Left lobe of liver (tissue), 2 donors: ENCODE data around the gene VASP. TPM values are rescaled to one million over a fixed set of nuclear protein-coding genes. Genes with fewer than 3 reads are reported as not detected.

ENCODE experiments used
- ATAC-seq: fragments of 200-7000 bp; cut with Tn5 transposase; one replicate; pipeline ENCODE4 v1.9.1; 2020; ENCODE audit warnings: mild to moderate bottlenecking, moderate library complexity
- DNase-seq: peaks from one replicate; pipeline ENCODE4 v3.0.0-alpha.2; 2020; ENCODE audit warnings: low spot score
- total RNA-seq: library from RNA; stranded (reverse); gene quantifications from one replicate; pipeline ENCODE4 v1.2.1, GENCODE V29; 2021
- donor health status: DM: no; HTN: no; CAD: no; lungs with moderate emphysema.
- donor health status: DM: no; HTN: yes; CAD: no.

Gene VASP
- total RNA-seq, 1 donor from 2014 or later: 21.7 TPM

GRCh38 chr19:45547965-45548609, 40.8 kb downstream of the VASP start:
- ATAC-seq (no peak), DNase-seq (no peak)

DNA sequence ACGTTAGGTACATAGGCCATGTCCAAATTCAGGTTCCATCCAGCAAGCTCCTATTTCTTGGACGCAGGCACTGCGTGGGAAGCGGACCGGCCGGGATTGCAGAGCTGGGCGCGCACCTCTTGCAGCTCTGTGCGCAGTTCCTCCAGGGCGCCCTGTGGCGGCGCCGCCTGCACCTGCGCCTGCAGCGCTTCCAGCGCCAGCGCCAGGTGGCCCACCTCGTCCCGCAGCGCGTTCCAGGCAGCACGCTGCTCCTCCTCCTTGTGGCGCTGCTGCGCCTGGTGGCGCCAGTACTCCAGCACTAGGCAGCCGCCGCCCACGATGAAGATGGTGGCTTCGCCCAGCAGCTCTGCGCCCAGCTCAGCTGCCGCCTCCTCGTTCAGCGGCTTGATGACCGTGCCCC, 46.2 kb downstream of the VASP start:
- no peak for DNase-seq
- ATAC-seq: no peak

DNA sequence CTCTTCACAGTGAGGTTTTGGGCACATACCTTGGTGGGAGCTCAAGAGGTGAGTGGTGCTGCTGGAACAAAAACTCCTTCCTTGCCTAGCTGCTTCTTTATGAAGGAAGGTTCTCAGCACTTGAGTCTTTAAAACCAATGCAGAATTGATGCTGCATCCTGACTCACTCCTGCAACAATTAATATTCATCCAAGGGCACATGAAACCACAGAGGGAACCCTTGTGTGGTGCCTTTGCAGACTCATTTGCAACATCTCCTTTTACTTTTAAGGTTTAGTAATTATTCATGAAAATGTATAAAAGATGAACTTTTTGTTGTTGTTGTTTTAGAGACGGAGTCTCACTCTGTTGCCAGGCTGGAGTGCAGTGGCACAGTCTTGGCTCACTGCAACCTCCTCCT, 47.2 kb downstream of the VASP start:
- no peak for DNase-seq
- no peak for ATAC-seq

- DNase-seq (no peak), ATAC-seq (no peak)
Measured at GRCh38 chr19:45556835-45557234, 49.6 kb downstream of the VASP start.

DNA sequence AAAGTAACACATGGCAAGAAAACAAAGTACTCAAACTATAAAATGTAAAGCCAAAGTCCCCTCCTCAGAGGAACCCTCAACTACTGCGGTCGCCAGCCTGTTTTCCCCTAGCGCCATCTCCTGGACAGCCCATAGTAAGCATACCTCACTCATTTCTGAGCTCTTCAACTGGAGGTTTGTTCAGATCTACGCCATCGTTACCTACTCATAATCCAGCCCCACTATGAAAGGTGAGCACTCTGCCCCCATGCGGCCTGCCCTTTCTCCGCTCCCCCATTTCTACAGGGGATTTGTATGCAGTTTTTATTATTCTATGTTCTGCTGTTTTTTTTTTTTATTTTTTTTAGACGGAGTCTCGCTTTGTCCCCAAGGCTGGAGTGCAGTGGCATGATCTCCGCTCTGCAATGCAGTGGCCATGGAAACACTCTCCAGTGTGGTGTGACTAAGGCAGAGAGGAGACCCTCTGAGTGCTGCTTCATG, 51.2 kb downstream of the VASP start:
- peak; percentile 77 for ATAC-seq
- DNase-seq: no peak

- ATAC-seq: no peak
- no peak for DNase-seq
Measured at GRCh38 chr19:45560038-45560437, 52.8 kb downstream of the VASP start.

DNA sequence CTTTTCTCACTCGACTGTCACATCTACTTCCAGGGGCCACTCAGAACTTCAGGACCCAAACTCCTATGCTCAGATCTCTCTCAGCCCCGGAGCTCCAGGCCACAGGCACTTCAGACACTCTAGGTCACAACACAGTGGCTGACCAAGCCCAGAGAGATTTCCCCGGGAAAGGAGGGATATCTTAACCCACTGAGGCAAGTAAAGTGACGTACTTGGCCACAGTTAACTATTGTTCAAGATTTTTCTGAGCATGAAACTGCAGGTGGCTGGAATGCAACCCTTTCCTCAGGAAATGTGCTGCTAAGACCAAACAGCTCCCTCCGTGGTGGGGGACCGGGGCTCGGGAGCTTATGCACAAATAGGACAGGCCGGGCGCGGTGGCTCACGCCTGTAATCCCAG, 53.4 kb downstream of the VASP start:
- DNase-seq: no peak

DNA sequence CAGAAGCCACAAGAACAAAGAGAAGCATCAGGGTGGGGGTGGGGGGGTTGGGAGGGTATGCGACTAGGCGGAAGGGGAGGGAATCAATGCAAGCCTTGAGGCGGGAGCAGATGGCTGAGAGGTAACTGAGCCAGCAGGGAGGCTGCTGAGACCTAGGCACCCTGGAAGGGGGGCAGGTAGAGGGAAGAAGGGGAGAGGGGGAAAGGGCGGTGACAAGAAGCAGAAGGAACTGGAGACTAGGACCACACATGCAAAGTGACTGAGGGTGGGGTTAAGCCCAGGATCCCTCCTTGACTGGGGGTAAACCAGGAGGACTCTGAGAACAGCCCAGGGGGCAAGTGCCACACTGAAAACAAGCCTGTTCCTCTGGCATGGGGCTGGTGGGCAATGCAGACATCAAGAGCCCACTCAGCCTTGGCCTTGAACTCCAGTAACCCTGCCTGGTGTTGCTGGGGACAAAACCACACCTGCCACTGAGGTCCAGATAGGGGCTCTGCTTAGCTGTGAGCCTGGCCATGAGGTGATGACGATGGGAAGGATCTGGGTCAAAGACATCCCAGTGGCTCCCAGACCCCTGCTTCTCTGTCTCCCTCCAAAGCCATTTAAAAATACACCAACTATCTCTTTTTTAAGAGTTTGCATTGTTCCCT, 57.0 kb downstream of the VASP start:
- no peak for ATAC-seq
- no peak for DNase-seq

More for the DNA sequence above, 53.4 kb downstream of the VASP start:
- no peak for ATAC-seq

DNA sequence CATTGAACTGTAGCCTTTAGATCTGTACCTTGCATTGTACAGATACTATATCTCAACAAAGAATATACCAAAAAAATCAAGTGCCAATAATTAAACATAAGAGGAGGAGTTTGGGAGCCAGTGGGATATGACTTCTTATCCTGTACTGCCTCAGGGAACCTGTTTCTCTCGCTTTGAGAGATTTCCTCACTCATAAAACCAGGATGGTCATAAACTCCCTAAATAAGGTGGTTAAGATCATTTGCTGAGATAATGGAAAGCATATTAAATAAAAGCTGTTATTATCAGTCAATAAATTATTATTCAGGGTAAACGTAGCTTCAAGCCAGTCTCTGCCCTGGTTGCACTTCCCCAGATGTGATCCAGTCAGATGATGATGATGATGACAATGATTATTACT, 60.3 kb downstream of the VASP start:
- ATAC-seq: no peak
- no peak for DNase-seq

DNA sequence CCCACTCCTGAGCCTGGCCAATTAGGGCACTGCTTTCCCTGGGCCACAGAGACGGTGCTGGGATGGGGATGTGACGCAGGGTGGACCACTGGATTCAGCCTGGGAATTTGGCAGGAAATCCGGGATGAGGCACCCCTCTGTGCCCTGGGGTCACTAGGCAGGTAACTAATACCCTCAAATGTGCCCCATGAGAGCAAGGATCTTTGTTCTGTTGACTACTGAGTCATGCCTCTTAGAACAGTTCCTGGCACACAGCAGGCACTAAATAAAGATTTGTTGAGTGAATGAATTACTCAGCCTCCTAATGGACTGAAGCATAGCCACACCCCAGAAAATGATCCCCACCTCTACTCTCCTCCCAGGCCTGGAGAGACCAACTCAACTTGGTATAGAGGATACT, 61.5 kb downstream of the VASP start:
- no peak for DNase-seq
- ATAC-seq: peak; percentile 62

- peak; percentile 99 for ATAC-seq
- peak; percentile 80 for DNase-seq
Measured at GRCh38 chr19:45569619-45570421, 62.5 kb downstream of the VASP start.

DNA sequence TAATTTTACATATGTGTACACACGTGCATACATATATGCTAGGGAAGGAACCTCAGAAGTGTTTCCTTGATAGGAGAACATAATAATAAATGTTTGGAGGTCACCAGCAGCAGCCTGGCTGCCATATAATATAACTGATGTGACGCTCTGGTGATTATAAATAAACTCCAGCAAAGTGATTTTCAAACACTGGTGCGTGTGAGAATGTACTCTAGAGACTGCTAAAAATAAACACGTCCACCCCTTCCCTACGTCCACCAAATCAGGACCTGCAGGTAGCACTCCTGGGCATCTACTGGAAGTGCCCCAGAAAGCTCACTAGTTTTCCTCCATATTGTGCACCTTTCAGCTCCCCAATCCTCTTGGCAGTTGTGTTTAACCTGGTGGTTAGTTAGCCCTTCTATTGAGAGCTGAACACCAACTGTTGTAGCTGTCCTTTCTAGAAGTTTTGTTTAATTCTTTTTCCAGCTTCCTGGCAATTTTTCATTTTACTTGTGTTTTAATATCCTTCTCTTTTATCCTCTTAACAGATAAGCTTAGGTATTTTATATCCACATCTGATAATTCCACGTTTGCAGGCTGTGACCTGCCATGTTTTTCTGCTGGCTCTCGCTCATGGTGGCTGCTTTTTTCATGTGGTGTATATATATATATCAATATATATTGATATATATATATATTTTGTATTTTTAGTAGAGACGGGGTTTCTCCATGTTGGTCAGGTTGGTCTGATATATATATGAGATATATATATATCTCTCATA, 64.4 kb downstream of the VASP start:
- DNase-seq: no peak
- no peak for ATAC-seq

- no peak for ATAC-seq
- no peak for DNase-seq
Measured at GRCh38 chr19:45574526-45574925, 67.2 kb downstream of the VASP start.

GRCh38 chr19:45575216-45575615, 67.9 kb downstream of the VASP start:
- ATAC-seq (no peak), DNase-seq (no peak)

Other genes starting within 250 kb of the VASP start
- not detected for gene CKM, start 184.6 kb upstream of the VASP start, total RNA-seq
- gene KLC3, start 166.7 kb upstream of the VASP start, total RNA-seq: not detected
- gene ERCC2, start 136.9 kb upstream of the VASP start, total RNA-seq: 15.3 TPM
- 8.0 TPM for gene PPP1R13L, start 102.4 kb upstream of the VASP start, total RNA-seq
- 2.2 TPM for gene POLR1G, start 100.8 kb upstream of the VASP start, total RNA-seq
- 25.8 TPM for gene ERCC1, start 83.6 kb upstream of the VASP start, total RNA-seq
- 0.35 TPM for gene FOSB, start 39.5 kb upstream of the VASP start, total RNA-seq
- 3.0 TPM for gene RTN2, start 10.4 kb upstream of the VASP start, total RNA-seq
- 0.86 TPM for gene PPM1N, start 9.0 kb upstream of the VASP start, total RNA-seq
- 8.3 TPM for gene OPA3, start 77.3 kb downstream of the VASP start, total RNA-seq
- 1.2 TPM for gene GPR4, start 94.7 kb downstream of the VASP start, total RNA-seq
- gene EML2, start 131.9 kb downstream of the VASP start, total RNA-seq: 17.9 TPM
- 0.18 TPM for gene GIPR, start 160.7 kb downstream of the VASP start, total RNA-seq
- 91.2 TPM for gene SNRPD2, start 184.5 kb downstream of the VASP start, total RNA-seq
- 7.8 TPM for gene QPCTL, start 185.2 kb downstream of the VASP start, total RNA-seq
- gene FBXO46, start 223.4 kb downstream of the VASP start, total RNA-seq: 8.2 TPM
- gene MEIOSIN, start 226.0 kb downstream of the VASP start, total RNA-seq: not detected